UCSD-AML1 (cell line): Measurements from ENCODE around the gene MED22.
"Not testable (repeated sequence)": the region's sequence is repeated elsewhere in the genome, so short reads cannot be mapped to it uniquely, and the experiment has no call there.

Experiments used
- DNase-seq: peaks from one replicate; lab custom pipeline; 2025; ENCODE audit not compliant: unreplicated experiment; lab: John Stamatoyannopoulos, UW

Gene MED22

DNA sequence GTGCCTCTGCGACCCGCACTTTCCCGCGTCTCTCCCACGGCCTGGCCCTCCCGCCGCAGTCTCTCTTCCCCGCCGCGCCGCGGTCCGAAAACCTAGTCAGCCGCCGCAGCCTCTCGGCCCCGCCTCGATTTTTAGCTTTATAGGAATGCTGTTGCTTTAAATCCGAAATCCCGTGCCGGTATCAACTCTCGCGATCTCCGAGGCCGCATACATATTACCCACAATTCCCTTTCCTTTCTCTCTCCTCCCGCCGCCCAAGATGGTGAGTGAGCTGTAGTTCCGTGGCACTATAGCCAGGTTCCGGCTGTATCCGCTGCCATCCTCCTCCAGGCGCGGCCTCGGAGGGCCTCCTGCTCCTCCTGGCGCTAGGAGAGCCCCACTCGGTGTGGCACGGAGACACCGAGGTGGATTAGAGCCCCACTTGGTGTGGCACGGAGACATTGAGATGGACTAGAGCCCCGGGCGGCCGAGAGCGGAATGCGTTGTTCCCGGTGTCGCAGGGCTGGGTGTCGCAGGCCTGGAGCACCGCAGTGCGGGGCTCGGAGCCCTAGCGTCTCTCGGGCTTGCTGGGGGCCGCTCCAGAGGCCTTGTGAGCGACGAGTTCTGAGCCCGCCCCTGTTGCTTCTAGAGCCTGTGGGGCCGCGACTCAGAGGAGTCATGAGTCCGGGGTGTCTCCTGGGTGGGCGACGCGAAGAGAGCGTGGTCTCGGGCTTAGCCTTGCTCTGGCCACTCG, at the start of gene MED22, which contains the start of gene RPL7A:
TSS of gene MED22 (minus strand) at position 147 of the 733 bp plus-strand sequence. CDS start 1,469 bp downstream, outside the sequence.
TSS of gene RPL7A (plus strand) at position 234 of the 733 bp plus-strand sequence. CDS start at position 260, 26 bp downstream.
- peak; percentile 89 for DNase-seq

DNA sequence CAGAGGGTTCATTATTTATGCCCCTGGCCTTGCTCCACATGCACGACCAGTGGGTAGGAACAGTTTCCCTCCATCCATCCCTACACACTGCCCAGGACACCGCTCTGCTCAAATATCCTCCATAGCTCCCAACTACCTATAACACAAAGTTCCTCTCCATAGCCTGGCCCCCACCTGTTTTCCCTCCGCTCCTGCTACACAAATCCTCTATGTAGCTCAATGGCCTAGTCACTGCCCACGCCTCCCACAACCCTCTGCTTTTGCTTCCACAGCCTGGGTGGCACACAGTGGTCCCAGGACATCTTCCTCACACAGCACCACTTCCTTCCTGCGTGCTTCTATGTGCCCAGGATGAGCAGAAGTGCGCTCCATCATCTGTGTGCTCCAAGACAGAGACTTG, 49.4 kb upstream of the MED22 start:
- DNase-seq, result no peak

DNA sequence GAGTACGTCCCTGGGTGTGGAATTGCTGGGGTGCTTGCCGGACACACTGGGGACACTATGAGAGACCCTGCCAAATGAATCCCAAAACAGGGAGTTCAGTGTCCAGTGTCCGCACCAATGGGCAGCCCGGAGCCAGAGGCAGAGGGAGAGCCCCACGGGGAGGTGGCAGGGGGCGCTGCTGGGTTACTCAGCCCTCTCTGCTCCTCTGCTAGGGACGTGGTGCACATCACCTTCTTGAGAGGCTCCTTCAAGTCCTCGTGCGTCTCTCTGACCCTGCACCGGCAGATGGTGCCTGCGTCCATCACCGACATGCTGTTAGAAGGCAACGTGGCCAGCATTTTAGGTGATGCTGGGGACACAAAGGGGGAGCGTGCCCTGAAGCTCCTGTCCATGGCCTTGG, 49.0 kb upstream of the MED22 start:
- DNase-seq, result peak; percentile 23

DNA sequence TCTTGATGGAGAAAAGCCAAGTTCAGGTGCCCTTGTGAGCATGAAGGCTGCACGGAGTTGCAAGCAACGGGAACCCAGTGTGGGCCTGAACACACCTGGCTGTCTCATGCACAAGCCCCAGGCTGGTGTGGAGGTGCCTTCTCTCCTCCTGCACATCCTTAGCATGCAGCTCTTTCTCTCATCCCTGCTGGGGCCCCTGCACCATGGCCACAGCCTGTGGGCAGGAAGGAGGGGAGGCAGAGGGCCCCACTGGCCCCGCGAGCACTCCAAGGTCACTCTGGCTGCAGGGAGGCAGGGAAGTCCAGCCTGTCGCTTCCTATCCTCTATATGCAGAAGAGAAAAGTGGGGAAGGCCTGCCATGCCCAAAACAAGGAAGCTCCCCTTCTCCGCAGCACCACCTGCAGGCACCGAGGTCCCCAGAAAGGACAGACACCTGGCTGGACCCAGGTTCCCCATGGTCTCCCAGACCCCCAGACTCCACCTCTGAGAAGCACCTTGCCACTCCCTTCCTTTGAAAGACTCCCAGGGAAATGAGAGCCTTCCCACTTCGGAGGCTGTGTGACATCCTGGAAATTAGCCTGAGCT, 46.8 kb upstream of the MED22 start:
- no peak for DNase-seq

DNA sequence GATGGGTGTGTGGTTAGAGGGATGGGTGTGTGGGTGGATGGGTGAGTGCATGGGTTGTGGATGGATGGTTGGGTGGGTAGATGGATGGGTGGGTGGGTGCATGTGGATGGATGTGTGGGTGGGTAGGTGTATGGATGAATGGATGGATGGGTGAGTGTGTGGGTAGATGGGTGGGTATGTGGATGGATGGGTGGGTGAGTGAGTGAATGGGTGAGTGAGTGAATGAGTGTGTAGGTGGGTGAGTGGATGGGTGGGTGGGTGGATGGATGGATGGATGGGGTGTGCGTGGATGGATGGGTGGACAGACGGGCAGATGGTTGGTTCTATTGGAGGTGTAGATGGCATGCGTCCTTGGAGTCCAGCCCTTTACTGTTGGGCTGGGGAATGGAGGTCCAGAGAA, 45.5 kb upstream of the MED22 start:
- no peak for DNase-seq

DNA sequence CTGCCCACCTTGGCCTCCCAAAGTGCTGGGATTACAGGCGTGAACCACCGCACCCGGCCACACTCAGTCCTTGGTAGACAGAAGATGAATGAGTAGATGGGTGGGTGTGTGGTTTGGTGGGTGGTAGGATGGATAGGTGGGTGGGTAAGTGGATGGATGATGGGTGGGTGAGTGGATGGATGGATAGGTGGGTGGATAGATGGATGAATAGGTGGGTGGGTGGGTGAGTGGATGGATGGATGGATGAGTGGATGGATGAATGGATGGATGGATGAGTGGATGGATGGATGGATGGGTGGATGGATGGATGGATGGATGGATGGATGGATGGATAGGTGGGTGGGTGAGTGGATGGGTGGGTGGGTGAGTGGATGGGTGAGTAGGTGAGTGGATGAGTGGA, 44.4 kb upstream of the MED22 start:
- not testable (repeated sequence) for DNase-seq

DNA sequence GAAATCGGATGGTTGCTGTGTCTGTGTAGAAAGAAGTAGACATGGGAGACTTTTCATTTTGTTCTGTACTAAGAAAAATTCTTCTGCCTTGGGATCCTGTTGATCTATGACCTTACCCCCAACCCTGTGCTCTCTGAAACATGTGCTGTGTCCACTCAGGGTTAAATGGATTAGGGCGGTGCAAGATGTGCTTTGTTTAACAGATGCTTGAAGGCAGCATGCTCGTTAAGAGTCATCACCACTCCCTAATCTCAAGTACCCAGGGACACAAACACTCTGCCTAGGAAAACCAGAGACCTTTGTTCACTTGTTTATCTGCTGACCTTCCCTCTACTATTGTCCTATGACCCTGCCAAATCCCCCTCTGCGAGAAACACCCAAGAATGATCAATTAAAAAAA, 43.5 kb upstream of the MED22 start:
- not testable (repeated sequence) for DNase-seq

DNA sequence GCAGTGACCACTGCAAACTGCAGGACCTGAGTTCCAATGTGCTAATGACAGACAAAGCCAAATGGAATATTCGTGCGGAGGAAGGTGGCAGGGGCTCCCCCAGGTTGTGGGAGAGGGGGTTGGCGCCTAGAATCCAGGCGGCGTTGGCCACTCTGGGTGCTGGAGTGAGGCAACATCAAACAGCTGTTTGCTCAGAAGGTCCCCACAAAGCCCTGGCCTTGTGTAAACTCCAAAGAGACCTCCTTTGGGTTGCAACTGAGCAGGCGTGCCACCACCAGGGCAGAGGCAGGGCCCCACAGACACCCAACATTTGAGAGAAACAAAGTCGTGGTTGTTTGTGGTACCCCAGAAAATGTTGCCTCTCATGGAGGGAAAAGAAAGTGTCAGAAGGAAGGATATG, 42.8 kb upstream of the MED22 start:
- DNase-seq, result no peak

DNA sequence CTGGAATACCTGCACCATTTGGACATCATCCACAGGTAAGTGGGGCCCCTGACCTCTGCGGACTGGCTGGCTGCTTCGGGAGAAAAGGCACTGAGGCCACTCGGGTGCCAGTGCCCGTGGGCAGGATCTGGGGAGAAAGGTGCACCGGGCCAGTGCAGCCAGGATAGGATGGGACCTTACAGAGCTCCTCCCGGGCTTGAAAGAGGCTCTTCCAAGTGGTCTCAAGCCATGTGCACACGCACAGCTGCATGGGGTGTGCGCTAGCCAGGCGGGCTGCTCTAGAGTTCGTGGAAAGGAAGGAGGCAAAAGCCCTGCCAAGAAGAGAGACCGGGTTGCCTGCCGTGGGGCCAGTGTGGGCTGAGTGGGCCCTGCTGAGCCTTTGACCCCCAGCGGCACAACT, 41.6 kb upstream of the MED22 start:
- no peak for DNase-seq

DNA sequence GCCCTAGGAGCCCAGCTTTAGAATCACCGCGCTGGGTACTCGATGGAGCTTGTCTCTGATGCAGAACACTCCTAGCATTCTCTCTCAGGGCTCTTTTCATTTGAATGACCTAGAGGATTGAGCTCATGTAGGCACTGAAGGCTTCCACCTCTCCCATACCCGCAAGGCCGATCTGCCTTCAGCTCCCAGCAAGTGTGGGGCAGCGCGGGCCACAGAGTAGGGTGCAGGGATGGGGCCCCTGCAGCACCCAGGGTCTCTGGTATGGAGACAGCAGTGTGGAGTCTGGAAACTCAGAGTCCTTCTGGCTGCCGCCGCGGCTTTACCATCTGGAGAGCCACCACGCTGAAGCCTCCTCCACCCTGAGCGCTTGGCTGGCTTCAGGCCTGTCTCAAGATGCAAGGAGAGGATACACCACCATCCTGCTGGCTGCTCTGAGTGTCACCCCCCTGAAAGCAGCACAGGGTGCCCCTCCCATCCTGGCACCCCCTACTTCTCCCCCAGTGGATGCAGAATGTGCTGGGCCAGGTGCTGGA, 41.2 kb upstream of the MED22 start:
- no peak for DNase-seq

DNA sequence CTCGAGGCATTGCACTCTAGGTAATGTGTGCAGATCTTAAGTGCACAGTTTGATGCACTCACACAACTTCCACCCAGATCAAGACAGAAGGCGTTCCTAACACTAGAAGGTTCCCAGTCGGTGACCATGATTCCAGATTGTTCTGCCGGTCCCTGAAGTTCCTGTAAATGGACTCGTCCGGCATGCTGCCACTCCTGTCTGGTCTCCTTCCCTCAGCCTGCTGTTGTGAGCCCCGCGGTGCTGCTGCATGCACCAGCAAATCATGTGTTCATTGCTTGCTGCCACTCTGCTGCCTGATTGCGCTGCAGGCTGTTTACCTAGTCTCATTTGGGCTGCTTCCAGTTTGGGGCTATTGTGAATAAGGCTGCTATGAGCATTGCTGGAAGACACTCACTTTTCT, 39.7 kb upstream of the MED22 start:
- no peak for DNase-seq

DNA sequence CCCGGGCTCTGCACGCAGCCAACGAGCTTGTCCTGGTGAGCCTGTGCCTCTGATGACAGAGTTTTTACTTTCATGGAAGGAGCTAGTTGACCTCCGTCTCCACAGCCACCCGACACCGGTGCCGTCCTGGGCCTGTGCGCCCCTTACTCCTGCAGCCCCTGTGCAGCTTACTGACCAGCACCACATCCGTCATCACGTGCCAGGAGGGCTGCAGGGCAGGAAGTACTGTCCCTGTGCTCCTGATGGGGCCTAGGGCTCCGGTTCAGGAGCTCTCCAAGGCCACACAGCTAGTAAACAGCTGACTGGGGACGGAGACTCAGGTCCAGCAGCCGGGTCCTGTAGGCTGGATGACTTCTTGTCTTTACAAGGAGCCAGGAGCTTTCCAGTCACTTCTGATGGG, 38.4 kb upstream of the MED22 start:
- DNase-seq, result no peak

DNA sequence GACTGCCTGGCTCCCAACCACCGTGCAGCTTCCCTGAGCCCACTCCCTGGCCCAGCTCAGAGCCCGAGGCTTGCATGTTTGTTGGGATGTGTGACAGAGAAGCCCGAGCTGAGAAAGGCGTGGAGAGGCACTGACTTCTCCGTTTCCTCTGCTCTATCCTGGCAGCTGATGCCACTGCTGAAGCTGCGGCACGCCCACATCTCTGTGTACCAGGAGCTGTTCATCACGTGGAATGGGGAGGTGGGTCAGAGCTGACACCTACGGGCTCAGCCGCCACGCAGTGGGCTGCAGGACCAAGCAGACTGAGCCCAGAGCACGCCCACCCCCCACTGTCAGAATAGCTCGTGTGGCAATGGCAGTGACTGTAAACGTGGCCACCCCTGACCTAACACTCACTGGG, 37.5 kb upstream of the MED22 start:
- DNase-seq, result no peak

DNA sequence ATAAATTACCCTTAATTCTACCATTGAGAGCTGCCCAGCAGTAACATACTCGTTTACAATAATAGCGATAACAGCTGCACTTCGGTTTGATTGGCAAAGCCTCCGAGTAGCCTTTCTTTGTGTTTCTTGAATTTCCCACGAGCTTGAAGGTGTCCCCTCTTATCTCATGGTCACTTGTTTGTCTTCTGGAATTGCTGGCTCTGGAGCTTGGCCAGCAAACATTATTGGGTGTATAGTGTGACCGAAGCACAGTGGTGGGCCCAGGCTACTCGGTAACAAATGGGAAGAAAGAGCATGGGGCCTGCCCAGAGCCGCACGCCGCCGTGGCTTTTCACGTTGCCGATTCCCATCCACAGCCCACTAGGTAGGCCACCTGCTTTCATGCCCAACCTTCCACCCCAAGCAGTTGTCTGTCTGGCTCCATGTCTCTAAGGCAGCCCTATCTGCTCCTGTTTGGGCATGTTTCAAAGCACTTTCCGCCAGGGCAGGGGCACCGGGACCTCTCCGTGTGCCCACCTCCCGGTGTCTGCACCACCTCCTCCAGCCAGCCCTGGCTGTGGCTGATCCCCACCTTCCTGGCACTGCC, 36.9 kb upstream of the MED22 start:
- no peak for DNase-seq

DNA sequence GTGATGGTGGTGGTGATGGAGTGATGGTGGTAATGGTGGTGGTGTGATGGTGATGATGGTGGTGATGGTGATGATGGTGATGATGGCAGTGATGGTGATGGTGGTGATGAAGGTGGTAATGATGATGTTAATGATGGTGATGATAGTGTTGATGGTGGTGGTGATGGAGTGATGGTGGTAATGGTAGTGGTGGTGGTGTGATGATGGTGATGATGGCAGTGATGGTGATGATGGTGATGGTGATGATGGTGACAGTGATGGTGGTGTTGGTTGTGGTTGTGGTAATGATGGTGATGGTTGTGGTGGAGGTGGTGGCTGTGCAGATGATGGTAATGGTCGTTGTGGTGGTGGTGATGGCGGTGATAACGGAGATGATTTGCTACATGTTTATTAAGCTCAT, 35.5 kb upstream of the MED22 start:
- DNase-seq, result no peak

DNA sequence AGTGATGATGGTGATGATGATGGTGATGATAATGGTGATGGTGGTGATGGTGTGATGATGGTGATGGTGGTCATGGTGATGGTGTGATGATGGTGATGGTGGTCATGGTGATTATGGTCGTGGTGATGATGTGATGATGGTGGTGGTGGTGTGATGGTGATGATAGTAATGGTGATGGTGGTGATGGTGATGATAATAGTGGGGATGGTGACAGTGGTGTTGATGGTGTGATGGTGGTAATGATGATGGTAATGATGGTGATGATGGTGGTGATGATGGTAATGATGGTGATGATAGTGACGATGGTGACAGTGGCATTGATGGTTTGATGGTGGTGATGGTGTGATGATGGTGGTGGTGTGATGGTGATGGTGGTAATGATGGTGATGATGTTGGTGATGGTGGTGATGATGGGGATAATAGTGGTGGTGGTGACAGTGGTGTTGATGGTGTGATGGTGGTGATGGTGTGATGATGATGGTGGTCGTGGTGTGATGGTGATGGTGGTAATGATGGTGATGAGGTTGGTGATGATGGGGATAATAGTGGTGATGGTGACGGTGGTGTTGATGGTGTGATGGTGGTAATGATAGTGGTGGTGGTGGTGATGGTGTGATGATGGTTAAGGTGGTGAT, 34.7 kb upstream of the MED22 start:
- DNase-seq, result no peak

DNA sequence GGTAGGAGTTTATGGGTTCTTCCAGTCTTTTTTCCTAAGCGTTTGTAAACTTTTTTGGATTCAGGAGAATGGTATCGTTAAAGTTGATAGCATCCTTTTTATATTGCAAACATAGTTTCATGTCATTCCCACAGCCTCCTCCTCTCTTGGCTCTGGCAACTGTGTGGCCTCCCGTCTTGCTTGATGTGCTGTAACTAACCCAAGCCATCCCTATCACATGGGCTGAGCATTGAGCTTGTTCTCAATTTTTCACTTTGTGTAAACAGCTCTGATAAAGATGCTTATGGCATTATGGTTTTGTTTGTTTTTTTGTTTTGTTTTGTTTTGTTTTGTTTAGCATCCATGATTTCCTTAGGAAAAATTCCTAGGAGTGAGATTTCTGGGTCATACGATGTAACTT, 32.8 kb upstream of the MED22 start:
- DNase-seq, result no peak

DNA sequence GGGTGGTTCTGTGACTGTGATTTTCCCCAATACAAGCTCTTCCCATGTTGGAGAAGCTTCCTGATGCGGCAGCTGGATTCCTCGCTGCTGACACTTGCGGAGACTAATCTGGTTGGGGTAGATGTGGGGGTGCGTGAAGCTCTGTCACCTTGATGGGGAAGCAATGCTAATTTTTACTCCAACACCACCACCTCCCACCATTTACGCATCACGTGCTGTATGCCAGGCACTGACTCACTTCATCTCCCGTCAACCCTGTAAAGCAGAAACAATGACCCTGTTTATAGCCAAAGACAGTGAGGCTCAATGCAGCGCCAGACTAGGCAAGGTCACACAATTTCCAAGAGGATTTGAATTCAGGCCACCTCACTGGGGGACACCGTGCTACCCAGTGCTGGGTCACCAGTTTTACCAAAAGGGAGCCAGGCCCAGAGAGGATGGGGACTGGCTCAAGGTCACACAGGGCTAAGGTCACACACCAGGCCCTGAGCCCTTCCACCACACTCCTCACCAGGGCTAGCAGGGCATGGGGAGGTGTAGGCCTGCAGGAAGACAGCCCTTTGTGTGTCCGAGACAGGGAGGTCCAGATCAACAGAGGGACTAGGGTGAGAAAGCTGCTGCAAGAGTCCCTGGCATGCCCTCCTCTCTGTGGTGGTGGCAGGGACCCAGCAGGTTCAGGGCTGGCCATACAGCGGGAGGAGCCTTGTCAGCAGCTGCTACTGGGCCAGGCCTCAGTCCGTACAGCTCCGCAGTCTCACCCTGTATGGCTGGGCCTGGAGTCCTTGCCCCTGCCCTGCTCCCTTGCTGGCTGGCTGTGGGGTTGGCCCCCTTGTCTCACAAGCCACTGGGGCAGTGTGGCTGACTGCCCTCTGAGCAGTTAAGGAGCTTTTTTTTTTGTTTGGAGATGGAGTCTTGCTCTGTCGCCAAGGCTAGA, 31.5 kb upstream of the MED22 start:
- DNase-seq, result no peak

DNA sequence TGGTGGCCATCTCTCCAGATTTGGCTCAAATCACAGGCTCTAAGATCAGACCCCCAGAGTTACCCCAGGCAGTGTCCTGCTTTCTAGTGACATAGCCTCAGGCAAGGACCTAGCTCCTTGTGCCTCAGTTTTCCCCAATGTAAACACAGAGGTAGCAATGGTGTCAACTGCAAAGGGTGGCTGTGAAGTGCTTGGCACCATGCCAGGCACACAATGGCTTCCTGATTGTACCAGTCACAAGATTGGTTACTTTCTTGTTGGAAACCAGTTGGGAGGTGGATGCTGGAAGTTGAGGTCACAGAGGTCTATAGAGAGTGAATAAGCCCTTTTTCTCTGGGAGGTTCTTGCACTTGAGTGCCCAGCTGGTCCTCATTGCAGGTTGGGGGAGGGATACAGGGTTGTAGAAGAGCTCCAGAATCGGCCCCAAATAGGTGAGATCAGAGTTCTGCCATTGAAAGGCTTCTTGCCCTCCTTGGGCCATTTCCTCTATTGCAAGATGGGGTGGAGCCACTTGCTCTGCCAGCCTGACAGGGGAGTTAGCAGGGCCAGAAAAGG, 30.6 kb upstream of the MED22 start:
- DNase-seq, result no peak

DNA sequence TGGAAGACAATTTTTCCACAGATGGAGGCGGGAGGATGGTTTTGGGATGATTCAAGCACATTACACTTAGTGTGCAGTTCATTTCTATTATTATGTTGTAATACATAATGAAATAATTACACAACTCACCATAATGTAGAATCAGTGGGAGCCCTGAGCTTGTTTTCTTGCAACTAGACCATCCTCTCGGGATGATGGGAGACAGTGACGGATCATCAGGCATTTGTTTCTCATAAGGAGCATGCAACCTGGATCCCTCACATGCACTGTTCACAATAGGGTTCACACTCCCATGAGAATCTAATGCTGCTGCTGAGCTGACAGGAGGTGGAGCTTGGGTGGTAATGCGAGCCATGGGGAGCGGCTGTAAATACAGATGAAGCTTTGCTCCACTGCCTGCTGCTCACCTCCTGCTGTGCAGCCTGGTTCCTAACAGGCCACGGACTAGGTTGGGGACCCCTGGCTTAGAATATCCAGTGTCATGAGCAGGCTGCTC, 29.8 kb upstream of the MED22 start:
- no peak for DNase-seq
